Nephron (organoid): ENCODE results near the gene TIPIN.

Source experiments
- H3K27ac Mint-ChIP-seq, 3 experiments: 2 replicates each; pipeline ENCODE4 v1.8.0; 2020; ENCODE audit warnings: mixed read lengths in 3 of 3, mild to moderate bottlenecking in 2 of 3, moderate library complexity in 1 of 3
- H3K27me3 Mint-ChIP-seq: 2 replicates; pipeline ENCODE4 v1.8.0; 2021; ENCODE audit warnings: low read depth, mild to moderate bottlenecking, moderate library complexity, mixed read lengths
- H3K36me3 Mint-ChIP-seq: 2 replicates; pipeline ENCODE4 v1.8.0; 2020; ENCODE audit warnings: low read depth, mixed read lengths
- H3K4me1 Mint-ChIP-seq: 2 replicates; pipeline ENCODE4 v1.8.0; 2020; ENCODE audit warnings: mixed read lengths
- H3K4me3 Mint-ChIP-seq, 3 experiments: 2 replicates each; pipeline ENCODE4 v1.8.0; 2020; ENCODE audit warnings: mild to moderate bottlenecking in 3 of 3, mixed read lengths in 3 of 3, moderate library complexity in 2 of 3
- H3K9me3 Mint-ChIP-seq: 2 replicates; pipeline ENCODE4 v1.8.0; 2020; ENCODE audit warnings: mixed read lengths
- CTCF ChIP-seq, 3 experiments: fragments of 200-600 bp; sonication (generic); IDR thresholded peaks; one replicate each; pipeline ENCODE4 v1.5.0; 2021; ENCODE audit warnings: antibody characterized with exemption in 3 of 3; ENCODE audit not compliant: unreplicated experiment in 3 of 3

The TIPIN gene

DNA sequence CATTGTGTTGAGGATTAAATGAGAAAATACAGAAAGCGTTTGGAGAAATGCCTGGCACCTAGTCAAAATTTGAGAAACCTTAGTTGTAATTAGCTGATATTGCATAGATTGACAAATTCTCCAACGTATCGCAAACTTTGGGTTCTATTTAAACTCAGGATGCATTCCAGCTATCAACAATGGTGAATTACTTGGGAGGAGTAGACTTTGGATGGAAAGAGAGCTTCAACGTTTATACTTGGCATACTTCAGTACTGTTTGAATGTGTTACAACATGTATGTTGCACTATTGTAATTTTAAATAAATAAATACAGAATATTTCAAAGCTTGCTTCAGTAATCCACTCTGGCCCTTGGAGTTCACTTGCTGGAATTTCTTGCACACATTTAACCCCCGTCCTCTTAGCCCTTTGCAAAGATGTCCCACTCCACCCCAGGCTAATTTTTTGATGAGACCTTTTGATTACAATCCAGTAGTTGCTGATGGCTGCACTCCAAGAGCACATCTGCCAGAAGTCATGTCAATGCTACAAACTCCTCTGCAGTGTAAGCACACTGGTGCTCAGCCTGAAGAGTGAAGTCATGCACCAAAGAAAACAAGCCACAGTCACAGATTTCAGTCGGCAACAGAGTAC is 67.8 kb downstream of the TIPIN start:
- Mint-ChIP-seq H3K4me1 (peaks cover 24% of the 10 kb centered on the region), H3K27me3 (no peaks in the 10 kb centered on the region), H3K9me3 (no peaks in the 10 kb centered on the region), H3K36me3 (no peaks in the 10 kb centered on the region), H3K27ac (peak overlapping the region in 2 of 3 experiments; percentile 26 to 66), H3K4me3 (peak overlapping the region in 1 of 3 experiments; percentile 56)
- no peak for TF ChIP-seq CTCF (IDR thresholded peaks at IDR 0.05; ENCODE audit: unreplicated experiment in 3 of 3)

DNA sequence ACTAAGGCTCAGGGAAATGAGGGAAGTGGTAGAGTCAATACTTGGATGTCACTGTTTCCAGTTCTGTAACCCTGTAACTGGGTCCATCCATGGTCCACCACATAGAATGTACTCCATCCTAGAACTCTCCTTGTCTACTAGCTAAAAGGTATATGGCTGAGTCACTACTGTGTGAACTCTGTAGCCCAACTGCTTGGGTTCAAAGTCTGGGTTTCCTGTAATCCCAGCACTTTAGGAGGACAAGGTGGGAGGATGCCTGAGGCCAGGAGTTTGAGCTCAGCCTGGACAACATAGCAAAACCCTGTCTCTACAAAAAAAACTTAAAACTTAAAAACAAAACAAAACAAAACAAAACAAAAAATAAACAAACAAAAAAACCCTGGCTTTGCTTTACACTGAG is 68.4 kb downstream of the TIPIN start:
- no peak overlapping the region for H3K27ac Mint-ChIP-seq
- H3K4me1 Mint-ChIP-seq, result peaks cover 24% of the 10 kb centered on the region
- H3K4me3 Mint-ChIP-seq, result no peak overlapping the region
- H3K9me3 Mint-ChIP-seq, result no peaks in the 10 kb centered on the region
- no peaks in the 10 kb centered on the region for H3K27me3 Mint-ChIP-seq
- no peak for TF ChIP-seq CTCF (IDR thresholded peaks at IDR 0.05; ENCODE audit: unreplicated experiment in 3 of 3)
- no peaks in the 10 kb centered on the region for H3K36me3 Mint-ChIP-seq

DNA sequence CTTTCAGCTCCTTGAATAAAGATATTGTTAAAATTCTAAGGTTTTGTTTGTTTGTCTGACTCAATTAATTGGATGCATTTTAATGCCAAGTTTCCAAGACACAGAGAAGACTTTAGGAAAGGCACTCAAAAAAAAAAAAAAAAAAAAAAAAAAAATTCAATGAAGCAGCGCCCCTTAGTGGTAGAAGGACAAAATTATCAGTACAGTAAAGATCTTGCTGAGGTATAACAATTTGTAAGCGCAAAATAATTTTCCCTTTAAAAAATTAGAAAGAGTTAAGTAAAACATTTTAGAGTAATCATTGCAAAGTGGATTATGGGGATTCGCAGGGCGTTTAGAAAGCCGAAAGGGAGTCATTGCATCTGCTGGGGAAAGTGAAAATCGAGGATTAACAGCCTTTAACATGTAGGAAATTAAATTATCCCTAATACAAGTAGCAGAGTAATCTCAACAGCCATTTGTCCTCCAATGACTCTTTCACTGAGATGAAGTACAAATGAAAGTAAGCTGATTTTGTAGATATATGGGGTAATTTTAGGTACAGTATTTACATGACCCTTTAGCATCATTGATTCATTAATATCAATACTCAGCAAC is 68.9 kb downstream of the TIPIN start:
- Mint-ChIP-seq H3K27me3 (no peaks in the 10 kb centered on the region), H3K4me3 (no peak overlapping the region), H3K36me3 (no peaks in the 10 kb centered on the region), H3K27ac (no peak overlapping the region), H3K4me1 (peaks cover 23% of the 10 kb centered on the region), H3K9me3 (no peaks in the 10 kb centered on the region)
- TF ChIP-seq CTCF (IDR thresholded peaks at IDR 0.05; ENCODE audit: unreplicated experiment in 3 of 3), result peak; percentile 52 to 72 (median 54)
